ENCODE results near the gene POLR3H. TPM values are rescaled to one million over a fixed set of nuclear protein-coding genes. Genes with fewer than 3 reads are reported as not detected.

The POLR3H gene
- polyA plus RNA-seq, 1 experiment, result 36.3 TPM

DNA sequence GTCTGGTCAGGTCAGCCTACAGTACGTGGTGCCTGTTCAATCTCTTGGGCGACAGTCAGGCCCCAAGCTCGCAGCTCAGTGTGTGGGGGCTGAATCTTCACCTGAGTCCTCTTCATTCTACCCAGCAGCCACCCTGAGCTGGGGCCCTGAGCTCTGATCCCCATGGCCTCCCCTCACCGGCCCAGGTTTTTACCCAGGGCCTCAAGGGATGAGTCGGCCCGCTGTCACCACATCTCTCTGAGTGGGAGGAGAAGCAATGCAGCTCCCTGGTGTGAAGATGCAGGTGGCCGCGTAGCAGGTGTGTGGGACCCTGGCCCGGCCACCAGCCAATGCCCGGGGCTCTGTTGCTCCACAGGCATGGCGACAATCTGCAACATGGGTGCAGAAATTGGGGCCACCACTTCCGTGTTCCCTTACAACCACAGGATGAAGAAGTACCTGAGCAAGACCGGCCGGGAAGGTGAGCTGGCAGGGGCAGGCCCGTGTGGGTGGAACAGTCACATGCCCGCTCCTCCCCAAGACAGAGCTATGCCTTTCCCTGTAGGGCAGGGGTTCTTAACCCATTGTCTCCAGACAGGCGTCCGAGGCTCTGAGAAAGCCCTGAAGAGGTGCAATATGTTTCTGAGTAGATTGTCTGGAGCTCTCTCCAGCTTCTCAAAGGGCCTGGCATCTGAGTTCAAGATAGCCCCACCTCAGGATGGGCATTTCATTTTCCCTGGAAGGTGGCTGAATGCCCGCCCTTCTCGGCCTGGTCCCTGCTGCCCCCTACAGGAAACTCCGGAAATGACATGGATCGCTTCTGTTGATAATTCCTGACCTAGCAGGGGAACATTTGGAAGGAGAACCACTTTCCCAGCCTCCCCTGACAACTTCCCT lies 26.9 kb downstream of the POLR3H start:
- CTCF ChIA-PET, result interaction anchor here (0.6 to 4.2 kb wide), 45 partner anchors 8 to 594 kb away, joined by 3 to 141 read pairs (median 5); partner anchors contain the start of genes ACO2, PHF5A, TEF and TOB2
- no peak for DNase-seq (ENCODE audit: low read depth, low spot score)
- H3K27me3 ChIP-seq (ENCODE audit: control insufficient read depth, insufficient read depth, low read length), result no peaks in the 10 kb centered on the region
- TF ChIP-seq, protein P1, sequence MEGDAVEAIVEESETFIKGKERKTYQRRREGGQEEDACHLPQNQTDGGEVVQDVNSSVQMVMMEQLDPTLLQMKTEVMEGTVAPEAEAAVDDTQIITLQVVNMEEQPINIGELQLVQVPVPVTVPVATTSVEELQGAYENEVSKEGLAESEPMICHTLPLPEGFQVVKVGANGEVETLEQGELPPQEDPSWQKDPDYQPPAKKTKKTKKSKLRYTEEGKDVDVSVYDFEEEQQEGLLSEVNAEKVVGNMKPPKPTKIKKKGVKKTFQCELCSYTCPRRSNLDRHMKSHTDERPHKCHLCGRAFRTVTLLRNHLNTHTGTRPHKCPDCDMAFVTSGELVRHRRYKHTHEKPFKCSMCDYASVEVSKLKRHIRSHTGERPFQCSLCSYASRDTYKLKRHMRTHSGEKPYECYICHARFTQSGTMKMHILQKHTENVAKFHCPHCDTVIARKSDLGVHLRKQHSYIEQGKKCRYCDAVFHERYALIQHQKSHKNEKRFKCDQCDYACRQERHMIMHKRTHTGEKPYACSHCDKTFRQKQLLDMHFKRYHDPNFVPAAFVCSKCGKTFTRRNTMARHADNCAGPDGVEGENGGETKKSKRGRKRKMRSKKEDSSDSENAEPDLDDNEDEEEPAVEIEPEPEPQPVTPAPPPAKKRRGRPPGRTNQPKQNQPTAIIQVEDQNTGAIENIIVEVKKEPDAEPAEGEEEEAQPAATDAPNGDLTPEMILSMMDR (IDR thresholded peaks at IDR 0.05; ENCODE audit: low read depth, low read length), result peak; percentile 93
- no peak overlapping the region for H3K4me3 ChIP-seq (ENCODE audit: low read depth, low read length)
- no peaks in the 10 kb centered on the region for H3K9me3 ChIP-seq (ENCODE audit: control insufficient read depth, insufficient read depth, low read length)
- H3K27ac ChIP-seq (ENCODE audit: low read depth, low read length), result no peak overlapping the region
- POLR2A ChIA-PET, result interaction anchor here (0.6 to 0.8 kb wide), 2 partner anchors 64 to 71 kb away, joined by 3 to 9 read pairs; partner anchors contain the start of gene TOB2

DNA sequence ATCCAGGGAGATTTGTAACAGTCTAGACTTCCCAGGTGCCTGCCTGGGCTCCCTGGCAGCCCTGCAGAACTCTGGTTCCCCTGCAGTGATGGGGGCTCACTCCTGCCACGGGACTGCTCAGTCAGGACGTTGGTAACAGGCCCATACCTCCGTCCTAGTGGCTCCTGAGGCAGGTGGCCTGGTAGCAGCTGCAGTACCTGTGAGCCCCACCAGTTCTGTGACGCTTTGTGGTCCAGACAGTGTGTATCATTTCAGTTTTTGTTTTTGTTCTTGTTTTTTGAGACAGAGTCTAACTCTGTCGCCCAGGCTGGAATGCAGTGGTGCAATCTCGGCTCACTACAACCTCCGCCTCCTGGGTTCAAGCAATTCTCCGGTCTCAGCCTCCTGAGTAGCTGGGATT lies 27.8 kb downstream of the POLR3H start:
- no peak overlapping the region for H3K27ac ChIP-seq (ENCODE audit: low read depth, low read length)
- no peaks in the 10 kb centered on the region for H3K9me3 ChIP-seq (ENCODE audit: control insufficient read depth, insufficient read depth, low read length)
- POLR2A ChIA-PET, result interaction anchor here (0.8 kb wide), 1 partner anchor 70 kb away, joined by 3 read pairs; the partner anchor contains the start of gene TOB2
- CTCF ChIA-PET, result interaction anchor here (1.0 to 4.2 kb wide), 9 partner anchors 11 to 201 kb away, joined by 3 to 141 read pairs (median 9); partner anchors contain the start of gene TOB2
- TF ChIP-seq, protein P1 (IDR thresholded peaks at IDR 0.05; ENCODE audit: low read depth, low read length), result no peak
- H3K27me3 ChIP-seq (ENCODE audit: control insufficient read depth, insufficient read depth, low read length), result no peaks in the 10 kb centered on the region
- no peak overlapping the region for H3K4me3 ChIP-seq (ENCODE audit: low read depth, low read length)
- no peak for DNase-seq (ENCODE audit: low read depth, low spot score)

DNA sequence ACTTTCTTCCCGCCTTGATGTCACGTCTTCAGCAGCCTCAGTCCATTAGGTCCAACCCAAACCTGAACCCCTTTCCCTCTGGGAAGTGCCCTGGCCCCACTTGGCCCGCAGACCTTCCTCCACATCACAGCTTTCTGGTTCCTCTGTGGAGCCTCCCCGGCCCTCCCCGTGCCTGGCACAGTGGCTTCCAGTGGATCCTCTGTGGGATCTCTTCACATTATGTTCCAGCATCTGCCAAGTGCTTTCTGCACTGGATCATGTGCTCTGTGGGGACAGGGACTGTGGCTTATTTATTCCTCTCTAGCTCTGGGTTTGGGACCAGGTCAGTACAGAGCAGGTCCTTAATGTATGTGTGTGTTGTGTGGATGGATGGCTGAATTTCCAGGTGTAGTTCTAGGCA lies 30.9 kb downstream of the POLR3H start:
- ChIA-PET CTCF (interaction anchor here (0.9 to 3.6 kb wide), 2 partner anchors 13 to 110 kb away, joined by 3 to 13 read pairs; no protein-coding TSS in a partner anchor), POLR2A (interaction anchor here (0.9 to 1.1 kb wide), 2 partner anchors 65 to 132 kb away, joined by 3 to 4 read pairs; partner anchors contain the start of gene TEF)
- H3K9me3 ChIP-seq (ENCODE audit: control insufficient read depth, insufficient read depth, low read length), result no peaks in the 10 kb centered on the region
- no peak overlapping the region for H3K4me3 ChIP-seq (ENCODE audit: low read depth, low read length)
- no peak for DNase-seq (ENCODE audit: low read depth, low spot score)
- peak overlapping the region; percentile 33 for H3K27ac ChIP-seq (ENCODE audit: low read depth, low read length)
- no peaks in the 10 kb centered on the region for H3K27me3 ChIP-seq (ENCODE audit: control insufficient read depth, insufficient read depth, low read length)
- TF ChIP-seq, protein P1 (IDR thresholded peaks at IDR 0.05; ENCODE audit: low read depth, low read length), result no peak

DNA sequence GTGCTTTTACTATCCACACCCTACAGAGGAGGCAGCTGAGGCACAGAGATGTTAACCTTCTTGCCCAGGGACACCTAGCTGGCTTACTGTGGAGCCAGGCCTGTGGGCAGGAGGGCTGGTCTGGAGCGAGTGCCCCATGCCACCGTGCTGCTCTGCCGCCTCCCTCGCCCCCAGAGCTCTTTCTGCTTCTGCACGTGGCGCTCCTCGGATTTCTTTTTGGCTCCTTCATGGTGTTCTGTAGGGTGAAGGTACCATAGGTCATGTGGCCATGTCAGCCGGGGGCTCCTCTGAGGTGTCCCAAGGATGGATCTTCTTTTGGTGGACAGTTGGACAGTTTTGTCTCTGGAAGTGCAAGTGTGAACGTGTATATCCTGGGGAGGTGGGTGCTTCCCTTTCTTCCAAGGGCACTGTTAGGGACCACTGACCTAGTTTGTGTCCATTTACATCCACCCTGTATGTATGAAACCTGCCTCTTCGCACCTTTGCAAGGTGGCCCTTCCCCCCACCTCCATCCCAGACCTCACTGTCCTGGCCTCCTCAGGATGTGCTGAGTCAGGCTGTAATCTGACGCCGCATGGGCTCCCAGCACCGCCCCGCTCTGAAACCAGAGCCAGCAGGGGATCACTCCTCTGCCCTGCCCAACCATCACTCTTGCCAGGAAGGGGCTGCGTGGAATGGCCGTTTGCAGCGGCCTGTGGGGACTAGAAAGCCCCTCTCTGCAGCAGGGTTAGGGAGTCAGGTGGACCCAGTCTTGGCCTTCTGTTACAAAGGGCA lies 31.7 kb downstream of the POLR3H start:
- no peaks in the 10 kb centered on the region for H3K27me3 ChIP-seq (ENCODE audit: control insufficient read depth, insufficient read depth, low read length)
- no peaks in the 10 kb centered on the region for H3K9me3 ChIP-seq (ENCODE audit: control insufficient read depth, insufficient read depth, low read length)
- no peak for DNase-seq (ENCODE audit: low read depth, low spot score)
- TF ChIP-seq, protein P1 (IDR thresholded peaks at IDR 0.05; ENCODE audit: low read depth, low read length), result no peak
- ChIA-PET POLR2A (interaction anchor here (0.9 kb wide), 1 partner anchor 132 kb away, joined by 4 read pairs; the partner anchor contains the start of gene TEF), CTCF (interaction anchor here (0.9 to 3.6 kb wide), 2 partner anchors 14 to 109 kb away, joined by 3 to 13 read pairs; no protein-coding TSS in a partner anchor)
- H3K4me3 ChIP-seq (ENCODE audit: low read depth, low read length), result no peak overlapping the region
- H3K27ac ChIP-seq (ENCODE audit: low read depth, low read length), result peak overlapping the region; percentile 33

Data from AG04450 (cell line).